Raji (cell line): ENCODE measurements around the gene GTF2A1.

Experiments
- POLR2A ChIP-seq: IDR thresholded peaks from 2 replicates; pipeline ENCODE4 v1.6.1; 2011; ENCODE audit warnings: low read depth, low read length, control low read depth; ENCODE audit not compliant: insufficient read depth

The GTF2A1 gene

DNA sequence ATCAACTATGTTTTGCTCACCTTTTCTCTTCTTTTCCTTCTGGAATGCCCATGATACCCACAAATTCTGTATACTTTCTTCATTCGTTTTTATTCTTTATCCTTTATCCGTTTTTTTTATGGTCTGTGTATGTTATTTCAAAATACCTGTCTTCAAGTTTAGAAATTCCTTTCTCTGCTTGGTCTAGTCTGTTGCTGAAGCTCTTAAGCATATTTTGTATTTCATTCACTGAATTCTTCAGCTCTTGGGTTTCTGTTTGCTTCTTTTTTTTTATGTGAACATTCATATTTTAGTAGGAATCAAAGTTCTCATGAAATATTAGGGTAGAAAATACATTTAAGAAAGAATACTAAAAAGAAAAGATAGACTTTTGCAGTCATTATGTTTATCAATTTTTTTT lies 22.7 kb upstream of the GTF2A1 start:
- no peak for TF ChIP-seq POLR2A

DNA sequence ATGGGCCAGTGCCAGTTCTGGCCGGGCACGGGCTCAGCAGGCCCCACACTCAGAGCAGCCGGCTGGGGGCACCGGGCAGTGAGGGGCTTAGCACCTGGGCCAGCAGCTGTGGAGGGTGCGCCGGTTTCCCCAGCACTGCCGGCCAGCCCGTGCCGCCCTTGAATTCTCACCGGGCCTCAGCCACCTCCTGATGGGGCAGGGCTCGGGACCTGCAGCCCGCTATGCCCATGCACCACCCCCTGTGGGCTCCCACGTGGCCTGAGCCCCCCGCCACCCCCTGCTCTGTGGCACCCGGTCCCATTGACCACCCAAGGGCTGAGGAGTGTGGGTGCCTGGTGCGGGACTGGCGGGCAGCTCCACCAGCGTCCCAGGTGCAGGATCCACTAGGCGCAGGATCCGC lies 15.4 kb upstream of the GTF2A1 start:
- TF ChIP-seq POLR2A = no peak

DNA sequence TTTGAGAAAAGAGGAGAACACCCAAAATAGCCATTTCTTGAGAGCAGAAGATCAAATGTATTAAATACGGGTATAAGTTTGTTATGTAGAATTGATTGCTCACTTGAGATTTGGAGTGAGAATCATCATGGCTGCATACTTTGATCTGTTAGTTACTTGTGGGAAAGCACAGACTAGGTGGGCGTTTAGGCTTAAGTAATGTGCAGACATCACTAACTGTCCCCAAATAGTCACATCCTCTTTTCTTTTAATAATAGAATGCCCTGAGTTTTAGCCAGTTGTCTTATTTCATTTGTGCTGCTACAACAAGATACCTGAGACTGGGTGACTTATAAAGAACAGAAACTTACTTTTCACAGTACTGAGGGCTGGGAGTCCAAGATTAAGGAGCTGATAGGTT lies 14.3 kb upstream of the GTF2A1 start:
- no peak for TF ChIP-seq POLR2A

DNA sequence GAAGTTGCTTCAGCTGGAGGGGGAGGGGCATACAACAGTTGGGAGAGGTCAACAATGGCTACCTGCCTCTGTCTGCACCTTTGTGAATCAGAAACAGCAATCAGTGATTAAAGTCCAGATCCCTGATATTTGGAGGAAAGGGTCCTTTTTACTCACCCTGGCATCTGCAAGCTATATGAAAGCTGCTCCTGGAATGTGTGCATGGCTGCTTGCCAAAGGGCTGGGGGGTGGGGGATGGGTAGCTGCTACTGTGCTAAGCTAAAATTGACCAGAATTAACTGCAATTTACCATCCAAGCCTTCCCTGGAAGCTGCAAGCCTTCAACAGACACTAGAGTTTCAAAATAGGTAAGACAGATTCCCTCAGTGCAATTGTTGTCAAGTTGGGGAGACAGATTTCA lies 13.5 kb upstream of the GTF2A1 start:
- TF ChIP-seq POLR2A = no peak

DNA sequence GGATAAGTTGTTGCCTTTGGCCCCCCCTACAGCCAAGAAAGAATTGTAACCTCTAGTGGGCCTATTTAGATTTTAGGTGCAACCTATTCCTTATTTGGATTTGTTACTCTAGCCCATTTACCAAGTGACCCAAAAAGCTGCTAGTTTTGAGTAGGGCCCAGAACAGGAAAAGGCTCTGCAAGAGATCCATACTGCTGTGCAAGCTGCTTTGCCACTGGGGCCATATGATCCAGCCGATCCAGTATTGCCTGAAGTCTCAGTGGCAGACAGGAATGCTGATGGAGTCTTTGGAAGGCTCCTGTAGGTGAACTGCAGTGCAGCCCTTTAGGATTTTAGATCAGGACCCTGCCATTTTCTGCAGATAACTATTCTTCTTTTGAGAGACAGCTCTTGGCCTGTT lies 12.9 kb upstream of the GTF2A1 start:
- TF ChIP-seq POLR2A = no peak

DNA sequence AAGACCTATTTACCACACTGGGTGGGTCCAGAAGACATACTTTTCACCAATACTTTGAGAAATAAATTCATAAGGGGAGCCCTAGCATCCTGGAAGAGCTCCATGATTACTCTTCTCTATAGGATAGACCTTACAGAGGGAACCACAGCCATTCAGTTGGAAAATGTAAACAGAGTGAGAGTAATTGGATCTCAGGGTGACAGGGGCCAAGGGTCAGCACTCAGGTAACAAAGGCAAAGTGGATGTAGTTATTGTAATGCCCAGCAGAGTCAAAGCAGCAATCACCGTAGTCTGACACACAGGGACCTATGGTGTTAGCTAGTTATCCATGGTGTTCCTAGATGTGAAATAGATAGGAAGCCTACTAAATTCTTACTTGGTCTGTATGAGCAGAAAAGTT lies 10.8 kb upstream of the GTF2A1 start:
- no peak for TF ChIP-seq POLR2A

DNA sequence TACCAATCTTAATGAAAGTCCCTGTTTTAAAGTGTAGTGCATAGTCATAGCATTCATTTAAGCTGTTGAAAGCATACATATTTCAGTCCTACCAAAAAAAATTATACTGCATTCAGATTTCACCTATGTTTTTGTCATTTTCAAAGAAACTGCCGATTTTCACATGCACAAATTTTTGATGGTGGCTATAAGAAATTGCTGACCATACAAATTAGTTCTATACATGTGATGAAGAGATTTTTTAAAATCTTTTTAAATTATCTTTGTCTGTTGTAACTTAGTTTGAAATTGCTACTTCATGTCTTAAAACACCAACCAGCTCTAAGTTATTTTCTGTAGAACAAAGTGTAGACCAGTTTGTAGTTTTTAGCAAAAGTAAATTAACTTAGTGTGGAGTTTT lies 3.5 kb upstream of the GTF2A1 start:
- TF ChIP-seq POLR2A = no peak

DNA sequence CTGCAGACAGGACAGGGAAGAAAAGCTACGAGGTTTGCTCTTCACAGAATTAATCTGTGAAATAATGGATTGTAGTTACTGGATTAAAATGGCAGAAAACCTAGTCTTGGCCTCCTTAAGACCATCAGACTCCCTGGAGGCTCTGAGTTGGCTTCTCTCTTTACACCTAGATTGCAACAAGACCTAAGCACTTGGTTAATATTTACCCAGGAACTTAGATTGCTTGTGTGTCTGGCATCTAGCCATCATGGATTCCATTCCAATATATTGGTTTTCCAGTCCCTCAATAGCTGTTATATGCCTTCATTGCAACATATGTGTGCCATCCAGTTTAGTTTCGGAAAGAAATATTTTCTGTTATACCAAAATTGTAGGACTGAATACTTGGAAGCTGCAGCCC lies 1.9 kb upstream of the GTF2A1 start:
- TF ChIP-seq POLR2A = no peak

DNA sequence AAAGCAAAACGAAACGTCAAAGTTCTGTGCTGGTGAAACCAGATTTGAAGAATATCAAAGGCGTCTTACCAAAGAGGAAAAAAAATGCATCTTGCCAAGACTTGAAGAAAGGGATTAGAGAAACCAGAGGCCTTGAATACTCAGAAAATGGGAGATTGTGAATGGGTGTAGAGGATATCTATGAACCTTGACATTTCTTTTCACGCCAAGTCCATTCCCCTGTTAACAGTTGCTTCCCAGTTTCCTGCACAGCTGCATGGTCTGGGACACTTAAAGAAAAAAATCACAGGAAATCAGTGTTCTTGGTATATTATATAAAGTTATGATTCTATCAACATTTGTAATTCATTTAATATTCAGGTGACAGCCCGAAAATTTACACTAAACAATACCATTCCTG lies 1.4 kb upstream of the GTF2A1 start:
- TF ChIP-seq POLR2A = 0 out of 2 replicates have a peak, but pooled peaks have one; percentile 12

DNA sequence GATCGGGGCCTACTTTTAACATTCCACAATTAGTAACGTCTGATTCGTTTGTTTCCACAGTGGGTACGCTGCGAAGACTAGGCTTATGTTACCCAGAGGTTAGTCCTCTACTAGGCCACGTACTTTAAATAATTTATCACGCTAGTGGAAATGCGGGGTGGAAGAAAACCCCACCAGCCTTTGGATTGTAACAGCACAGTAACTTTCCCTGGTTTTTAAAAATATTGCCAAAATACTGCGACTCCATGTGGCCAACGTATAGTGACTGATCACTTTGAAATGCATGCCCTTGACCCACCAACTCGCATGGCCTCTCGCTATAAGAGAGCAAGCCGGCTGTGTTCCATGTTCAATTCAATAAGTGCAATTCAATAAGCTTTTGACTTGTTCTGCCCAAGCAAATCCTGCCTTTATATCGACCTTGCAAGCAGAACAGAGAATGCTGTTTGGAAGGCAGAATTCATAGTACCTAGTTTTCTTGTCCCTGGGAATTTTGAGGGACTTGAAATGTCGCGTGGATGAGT lies 882 bp upstream of the GTF2A1 start:
- TF ChIP-seq POLR2A = no peak

DNA sequence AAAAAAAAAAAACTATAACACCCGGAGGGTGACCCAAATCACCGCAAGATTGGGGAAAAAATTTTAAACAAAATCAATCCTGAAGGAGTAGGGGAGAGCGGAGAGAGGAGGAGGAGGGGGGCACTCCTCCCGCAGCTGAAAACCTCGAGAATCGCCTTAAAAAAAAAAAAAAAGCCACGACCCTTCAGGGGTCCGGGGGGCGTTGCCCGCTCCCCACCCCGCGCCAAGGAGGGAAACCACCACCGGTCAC lies 254 bp downstream of the GTF2A1 start:
- no peak for TF ChIP-seq POLR2A

DNA sequence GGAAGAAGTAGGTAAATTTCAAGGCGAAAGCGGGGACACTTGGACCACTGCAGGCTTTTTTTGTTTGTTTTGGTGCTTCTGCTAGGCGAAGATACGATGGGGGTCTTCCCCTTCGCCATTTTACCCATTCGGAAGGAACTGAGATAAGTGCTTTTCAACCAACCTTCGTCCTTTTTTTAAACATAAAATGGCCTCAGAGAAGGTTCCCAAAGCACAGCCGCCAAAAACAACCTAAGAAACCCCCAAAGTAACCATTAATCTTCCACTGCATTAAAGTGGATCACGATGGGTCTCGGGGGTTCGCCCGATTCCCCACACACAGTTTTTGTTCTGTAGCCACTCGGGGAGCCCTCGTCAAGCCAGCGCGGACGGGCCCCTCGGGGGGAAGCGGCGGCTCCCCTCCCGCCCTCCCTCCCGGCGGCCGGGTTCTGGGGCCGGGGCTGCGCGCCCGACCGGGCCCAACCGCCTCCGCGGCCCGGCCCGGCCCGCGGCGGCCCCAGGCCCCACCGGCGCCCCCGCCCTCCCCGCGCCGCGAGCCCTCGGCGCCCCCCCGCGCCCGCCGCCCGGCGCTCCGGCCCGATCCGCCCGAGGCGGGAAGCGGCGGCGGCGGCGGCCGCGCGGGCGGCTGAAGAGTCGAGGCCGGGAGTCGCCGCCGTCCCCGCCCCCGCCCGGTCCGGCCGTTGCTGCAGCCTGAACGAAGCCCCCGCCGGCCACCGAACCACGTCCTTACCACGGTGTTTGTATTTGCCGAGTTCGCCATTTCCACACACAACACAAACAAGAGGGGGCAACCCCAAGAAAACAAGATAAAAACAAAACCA lies 790 bp downstream of the GTF2A1 start:
- no peak for TF ChIP-seq POLR2A

DNA sequence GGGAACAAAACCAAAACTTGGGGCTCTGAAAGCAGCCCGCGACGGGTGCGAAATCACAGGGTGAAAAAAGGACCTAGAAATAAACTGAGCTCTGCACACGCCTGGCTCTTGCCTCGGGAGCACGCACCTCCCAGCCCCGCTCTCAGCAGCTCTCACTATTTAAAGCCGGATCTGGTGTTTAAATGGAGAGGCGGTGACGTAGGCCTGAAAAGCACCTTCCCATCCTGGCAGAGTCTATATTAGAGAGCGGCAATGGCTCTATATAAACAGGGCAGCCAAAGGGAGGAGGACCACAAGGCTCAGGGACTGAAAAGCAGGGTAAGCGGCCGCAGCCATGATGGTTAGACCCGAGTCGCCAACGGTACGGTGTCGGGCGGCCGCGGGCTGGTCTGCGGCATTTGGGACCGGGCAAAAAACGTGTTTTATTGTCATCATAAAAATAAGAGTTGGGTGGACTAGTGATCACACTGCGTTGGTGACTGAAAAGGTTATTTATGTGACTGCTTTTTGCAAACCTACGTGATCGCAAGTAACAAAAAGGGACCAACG lies 1.5 kb downstream of the GTF2A1 start:
- peak; percentile 99 for TF ChIP-seq POLR2A

DNA sequence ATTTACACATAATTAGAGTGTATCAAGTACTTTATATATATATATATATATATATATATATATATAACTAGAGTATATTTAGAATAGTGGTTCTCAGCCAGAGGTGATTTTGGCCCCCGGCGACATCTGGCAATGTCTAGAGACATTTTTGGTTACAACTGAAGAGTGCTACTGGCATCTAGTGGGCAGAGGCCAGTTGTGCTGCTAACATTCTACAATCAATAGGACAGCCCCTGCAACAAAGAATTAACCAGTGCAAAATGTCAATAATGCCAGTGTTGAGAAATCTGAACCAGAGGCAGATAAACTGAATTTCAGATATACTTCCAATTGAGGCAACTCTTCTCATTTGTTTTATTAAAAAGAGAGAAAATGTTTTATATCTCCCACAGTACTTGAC lies 8.9 kb downstream of the GTF2A1 start:
- TF ChIP-seq POLR2A = no peak

DNA sequence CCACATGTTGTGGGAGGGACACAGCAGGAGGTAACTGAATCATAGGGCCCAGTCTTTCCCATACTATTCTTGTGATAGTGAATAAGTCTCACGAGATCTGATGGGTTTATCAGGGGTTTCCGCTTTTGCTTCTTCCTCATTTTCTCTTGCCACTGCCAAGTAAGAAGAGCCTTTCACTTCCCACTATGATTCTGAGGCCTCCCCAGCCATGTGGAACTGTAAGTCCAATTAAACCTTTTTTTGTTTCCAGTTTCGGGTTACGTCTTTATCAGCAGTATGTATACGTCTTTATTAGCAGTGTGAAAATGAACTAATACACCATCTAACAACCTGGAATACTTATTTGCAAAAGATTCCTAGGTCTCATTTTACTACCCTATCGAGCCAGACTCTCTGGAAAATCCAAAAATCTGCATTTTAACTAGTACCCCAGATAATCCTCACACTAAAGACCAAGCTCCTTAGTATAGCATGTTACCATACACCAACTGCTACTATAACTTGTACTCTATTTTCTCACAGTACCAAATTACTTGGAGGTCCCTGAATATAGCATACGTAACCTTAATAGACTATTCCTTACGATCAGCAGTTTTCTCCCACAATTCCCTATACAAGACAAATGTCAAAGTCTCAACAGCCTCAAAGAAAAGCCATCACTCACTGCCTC lies 11.5 kb downstream of the GTF2A1 start:
- no peak for TF ChIP-seq POLR2A

DNA sequence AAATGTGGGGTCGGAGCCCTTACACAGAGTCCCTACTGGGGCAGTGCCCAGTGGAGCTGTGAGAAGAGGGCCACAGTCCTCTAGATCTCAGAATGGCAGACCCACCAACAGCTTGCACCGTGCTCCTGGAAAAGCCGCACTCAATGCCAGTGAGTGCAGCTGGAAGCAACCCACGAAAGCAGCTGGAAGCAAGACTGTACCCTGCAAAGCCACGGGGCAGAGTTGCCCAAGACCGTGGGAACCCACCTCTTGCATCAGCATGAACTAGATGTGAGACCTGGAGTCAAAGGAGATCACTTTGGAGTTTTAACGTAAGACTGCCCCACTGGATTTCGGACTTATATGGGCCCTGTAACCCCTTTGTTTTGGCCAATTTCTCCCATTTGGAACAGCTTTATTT lies 12.3 kb downstream of the GTF2A1 start:
- TF ChIP-seq POLR2A = no peak

DNA sequence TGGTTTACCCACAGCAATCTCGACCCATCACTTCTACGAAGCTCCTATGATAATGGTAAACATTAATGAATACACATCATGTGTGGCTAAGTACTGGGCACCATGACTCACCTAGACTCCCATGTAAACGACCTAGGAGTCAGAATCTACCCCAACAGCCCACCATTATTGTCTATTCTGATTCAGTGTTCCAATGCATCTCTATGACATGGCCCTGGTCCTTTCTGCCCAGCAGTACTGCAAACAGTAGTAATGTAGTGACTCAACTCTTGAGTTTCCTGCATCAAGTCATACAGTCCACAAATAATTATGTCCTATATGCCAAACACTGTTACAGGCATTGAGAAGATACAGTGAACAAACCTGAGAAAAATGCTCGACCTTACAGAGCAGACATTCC lies 14.6 kb downstream of the GTF2A1 start:
- no peak for TF ChIP-seq POLR2A

DNA sequence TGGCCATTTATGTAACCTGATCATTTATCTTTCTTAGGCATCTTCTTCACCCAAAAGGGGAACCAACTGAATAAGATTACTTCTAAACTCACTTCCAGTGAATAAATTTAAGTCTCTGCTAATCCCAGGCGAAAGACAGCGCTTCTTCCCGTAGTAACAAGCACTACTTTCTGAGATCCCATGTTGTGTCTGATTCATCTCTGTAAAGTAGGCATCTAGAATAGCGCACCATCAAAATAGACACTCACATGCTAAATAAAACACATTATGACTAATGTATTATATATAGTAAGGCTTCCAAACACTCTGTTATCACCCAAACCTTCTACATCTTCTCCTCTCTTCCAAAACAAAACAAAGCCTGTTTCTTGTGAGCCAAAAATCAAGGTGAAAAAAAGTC lies 15.1 kb downstream of the GTF2A1 start:
- no peak for TF ChIP-seq POLR2A
